ENCODE results near the gene MITD1. TPM values are rescaled to one million over a fixed set of nuclear protein-coding genes. Genes with fewer than 3 reads are reported as not detected.
"Not testable (repeated sequence)": the region's sequence is repeated elsewhere in the genome, so short reads cannot be mapped to it uniquely, and the experiment has no call there.

MITD1 gene
- total RNA-seq, 4 donors from 2014 or later, result 15.3 to 38.3 (median 24.1) TPM

DNA sequence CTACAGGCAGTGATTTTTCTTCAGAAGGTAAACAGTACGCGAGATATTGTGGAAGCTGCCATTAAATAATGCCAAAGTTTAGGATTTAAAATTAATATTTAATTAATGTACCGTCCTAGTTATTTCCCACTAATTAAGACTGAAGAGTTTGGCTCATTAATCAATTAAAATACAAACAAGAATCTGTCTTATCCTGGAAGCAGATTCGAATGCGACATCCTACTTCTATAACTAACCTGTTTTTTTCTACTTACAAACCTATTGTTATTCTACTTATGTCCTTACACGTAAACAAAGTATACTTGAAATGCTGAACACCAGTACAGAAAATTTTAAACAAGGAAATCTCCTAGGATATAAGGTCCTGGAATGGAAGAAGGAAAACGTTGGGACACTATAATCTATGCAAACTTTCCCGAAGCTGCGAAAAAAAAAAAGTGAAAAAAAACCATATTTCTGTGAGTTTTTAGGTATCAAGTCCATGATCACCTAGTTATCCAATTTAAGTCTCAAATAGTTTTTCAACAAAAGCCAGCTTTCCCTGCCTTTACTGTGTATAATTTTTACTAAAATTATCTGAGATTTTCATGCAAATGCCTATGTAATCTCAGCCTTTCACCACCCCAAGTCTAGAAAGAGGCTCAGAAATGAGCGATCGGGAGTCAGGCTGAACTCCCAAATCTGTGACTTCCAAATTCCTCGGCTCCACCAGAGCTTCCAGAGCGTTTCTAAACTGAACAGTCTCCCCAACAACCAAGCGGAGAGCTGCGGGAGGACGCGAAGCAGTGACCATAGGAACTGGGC, 40.6 kb downstream of the MITD1 start:
- no peak for DNase-seq (ENCODE audit: low spot score)
- TF ChIP-seq, protein P1, sequence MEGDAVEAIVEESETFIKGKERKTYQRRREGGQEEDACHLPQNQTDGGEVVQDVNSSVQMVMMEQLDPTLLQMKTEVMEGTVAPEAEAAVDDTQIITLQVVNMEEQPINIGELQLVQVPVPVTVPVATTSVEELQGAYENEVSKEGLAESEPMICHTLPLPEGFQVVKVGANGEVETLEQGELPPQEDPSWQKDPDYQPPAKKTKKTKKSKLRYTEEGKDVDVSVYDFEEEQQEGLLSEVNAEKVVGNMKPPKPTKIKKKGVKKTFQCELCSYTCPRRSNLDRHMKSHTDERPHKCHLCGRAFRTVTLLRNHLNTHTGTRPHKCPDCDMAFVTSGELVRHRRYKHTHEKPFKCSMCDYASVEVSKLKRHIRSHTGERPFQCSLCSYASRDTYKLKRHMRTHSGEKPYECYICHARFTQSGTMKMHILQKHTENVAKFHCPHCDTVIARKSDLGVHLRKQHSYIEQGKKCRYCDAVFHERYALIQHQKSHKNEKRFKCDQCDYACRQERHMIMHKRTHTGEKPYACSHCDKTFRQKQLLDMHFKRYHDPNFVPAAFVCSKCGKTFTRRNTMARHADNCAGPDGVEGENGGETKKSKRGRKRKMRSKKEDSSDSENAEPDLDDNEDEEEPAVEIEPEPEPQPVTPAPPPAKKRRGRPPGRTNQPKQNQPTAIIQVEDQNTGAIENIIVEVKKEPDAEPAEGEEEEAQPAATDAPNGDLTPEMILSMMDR (IDR thresholded peaks at IDR 0.05), result no peak
- no peak for ATAC-seq (ENCODE audit: low FRiP score)

GRCh38 chr2:99139003-99139402, 41.9 kb downstream of the MITD1 start:
- DNase-seq (ENCODE audit: low spot score), result no peak
- ATAC-seq (ENCODE audit: low FRiP score), result no peak

DNA sequence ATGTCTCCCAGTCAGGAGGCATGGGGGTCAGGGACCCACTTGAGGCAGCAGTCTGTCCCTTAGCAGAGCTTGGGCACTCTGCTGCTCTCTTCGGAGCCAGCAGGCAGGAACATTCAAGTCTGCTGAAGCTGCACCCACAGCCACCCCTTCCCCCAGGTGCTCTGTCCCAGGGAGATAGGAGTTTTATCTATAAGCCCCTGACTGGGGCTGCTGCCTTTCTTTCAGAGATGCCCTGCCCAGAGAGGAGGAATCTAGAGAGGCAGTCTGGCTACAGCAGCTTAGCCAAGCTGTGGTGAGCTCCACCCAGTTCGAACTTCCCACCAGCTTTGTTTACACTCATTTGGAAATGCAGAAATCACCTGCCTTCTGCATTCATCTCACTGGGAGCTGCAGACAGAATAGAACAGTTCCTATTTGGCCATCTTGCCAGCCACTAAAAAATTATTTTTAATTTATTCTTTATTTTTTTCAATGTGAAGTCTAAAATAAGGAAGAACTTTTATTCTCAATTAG, 45.8 kb downstream of the MITD1 start:
- not testable (repeated sequence) for DNase-seq (ENCODE audit: low spot score); ATAC-seq (ENCODE audit: low FRiP score)

More at GRCh38 chr2:99139003-99139402, 41.9 kb downstream of the MITD1 start:
- TF ChIP-seq, protein P1 (IDR thresholded peaks at IDR 0.05), result no peak

DNA sequence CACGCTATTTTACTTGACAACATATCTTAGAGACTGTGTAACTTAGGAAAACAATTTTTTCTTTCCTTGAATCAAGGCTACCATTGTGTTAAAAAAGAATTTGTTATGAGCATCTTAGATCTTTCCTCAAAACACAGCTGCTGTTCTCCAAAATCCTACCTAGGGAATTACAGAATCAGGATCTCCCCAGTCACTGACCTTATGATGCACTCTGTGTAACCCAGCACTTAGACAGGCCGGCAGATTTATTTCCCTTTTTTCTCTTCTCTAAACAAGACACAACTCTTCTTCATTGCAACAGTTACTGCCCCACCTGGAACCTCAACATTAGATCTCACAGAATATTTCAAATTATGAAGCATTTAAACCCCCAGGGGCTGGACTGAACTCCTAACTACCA, 52.9 kb downstream of the MITD1 start:
- TF ChIP-seq, protein P1 (IDR thresholded peaks at IDR 0.05), result no peak
- ATAC-seq (ENCODE audit: low FRiP score) (no peak), DNase-seq (ENCODE audit: low spot score) (no peak)

Small RNA genes within 50 kb of the gene (small RNA-seq; reads per million reads assigned to genes)
- gene AC092587.1, result not detected

Other genes starting within 250 kb of the MITD1 start
- 10 to 100 TPM in 1 of 4 donors, 1 to 10 TPM in 3; 5.7 to 11.8 (median 9.5) TPM for gene CRACDL, start 244.8 kb downstream of the MITD1 start, total RNA-seq
- 1 to 10 TPM in 1 of 4 donors, under 1 TPM in 2, not detected in 1; 0.69 to 1.3 (median 0.95) TPM for gene C2orf15, start 39.4 kb downstream of the MITD1 start, total RNA-seq
- gene TSGA10, start 26.1 kb downstream of the MITD1 start, total RNA-seq, result 10 to 100 TPM in 2 of 4 donors, 1 to 10 TPM in 2; 4.7 to 19.5 (median 8.5) TPM
- gene LIPT1, start 26.1 kb downstream of the MITD1 start, total RNA-seq, result 10 to 100 TPM in 1 of 4 donors, 1 to 10 TPM in 3; 3.4 to 13.4 (median 7.0) TPM
- 10 to 100 TPM; 18.4 to 22.6 (median 21.2) TPM for gene MRPL30, start 126 bp upstream of the MITD1 start, total RNA-seq
- gene LYG2, start 74.6 kb upstream of the MITD1 start, total RNA-seq, result not detected
- 1 to 10 TPM in 3 of 4 donors, not detected in 1; 1.0 to 1.1 (median 1.1) TPM for gene LYG1, start 120.1 kb upstream of the MITD1 start, total RNA-seq
- gene TXNDC9, start 155.3 kb upstream of the MITD1 start, total RNA-seq, result 10 to 100 TPM; 27.6 to 46.5 (median 35.4) TPM
- gene EIF5B, start 156.3 kb upstream of the MITD1 start, total RNA-seq, result 10 to 100 TPM; 30.1 to 78.1 (median 36.4) TPM